ENCODE results near the gene ZNF891. TPM values are rescaled to one million over a fixed set of nuclear protein-coding genes. Genes with fewer than 3 reads are reported as not detected.

The ZNF891 gene
- total and polyA plus RNA-seq, 2 of the 13 experiments (the other 11 are each of a cell fraction or from before 2014, with no cell fraction given): 1.3 to 2.1 TPM

GRCh38 chr12:133130038-133130807 lies at the start of gene ZNF891, which contains the start of gene ZNF10 (continued):
- TF ChIP-seq CTCF (CRISPR knock-in tag; IDR thresholded peaks at IDR 0.05) (peak; percentile 33; the same call in 1 of the 2 replicates), ZNF577 (CRISPR knock-in tag; IDR thresholded peaks at IDR 0.05; ENCODE audit: borderline replicate concordance, low read depth) (no peak), ZSCAN5A (CRISPR knock-in tag; IDR thresholded peaks at IDR 0.05; ENCODE audit: borderline replicate concordance) (peak; percentile 38; the same call in 1 of the 2 replicates), SYNCRIP (IDR thresholded peaks at IDR 0.05; ENCODE audit: insufficient read depth, low read depth, low read length) (no peak), ZNF18 (CRISPR knock-in tag; IDR thresholded peaks at IDR 0.05; ENCODE audit: insufficient replicate concordance) (no peak), SNAPC4 (CRISPR knock-in tag; IDR thresholded peaks at IDR 0.05) (no peak), TOPORS (CRISPR knock-in tag; IDR thresholded peaks at IDR 0.05) (no peak), ZNF280D (CRISPR knock-in tag; IDR thresholded peaks at IDR 0.05) (peak; percentile 89), PRDM4 (CRISPR knock-in tag; IDR thresholded peaks at IDR 0.05; ENCODE audit: borderline replicate concordance) (no peak), HOXA9 (CRISPR knock-in tag; IDR thresholded peaks at IDR 0.05; ENCODE audit: borderline replicate concordance) (no peak; the same call in 1 of the 2 replicates)

All from HepG2 (cell line).